SK-N-SH treated with all-trans-retinoic acid at 6 μM for 48 hours (cell line): ENCODE data around the gene HDAC4.
"Not testable (repeated sequence)": the region's sequence is repeated elsewhere in the genome, so short reads cannot be mapped to it uniquely, and the experiment has no call there.

ENCODE experiments used
- ATAC-seq: fragments of 200-7000 bp; cut with Tn5 transposase; 3 replicates; pipeline ENCODE4 v1.9.1; 2020; ENCODE audit warnings: mild to moderate bottlenecking, moderate library complexity
- ARNTL ChIP-seq: fragments of 450-650 bp; formaldehyde crosslinking; IDR thresholded peaks from 2 replicates; pipeline ENCODE4 v1.5.0; 2020; ENCODE audit warnings: low read depth, mild to moderate bottlenecking, moderate library complexity, borderline replicate concordance
- BACH2 ChIP-seq: fragments of 250-450 bp; sonication (Bioruptor Pico); IDR thresholded peaks from 2 replicates; pipeline ENCODE4 v1.9.0; 2021; ENCODE audit warnings: mild to moderate bottlenecking, borderline replicate concordance
- CSDC2 ChIP-seq: fragments of 250-450 bp; sonication (Bioruptor Pico); IDR thresholded peaks from 2 replicates; pipeline ENCODE4 v1.5.0; 2020; ENCODE audit warnings: mild to moderate bottlenecking, moderate library complexity
- CSRNP3 ChIP-seq: fragments of 250-450 bp; sonication (Bioruptor Pico); IDR thresholded peaks from 2 replicates; pipeline ENCODE4 v1.5.1; 2021; ENCODE audit warnings: mild to moderate bottlenecking, moderate library complexity
- ESRRG ChIP-seq: fragments of 250-450 bp; sonication (Bioruptor Pico); IDR thresholded peaks from 2 replicates; pipeline ENCODE4 v1.6.1; 2021; ENCODE audit warnings: mild to moderate bottlenecking
- GLIS3 ChIP-seq: fragments of 250-450 bp; sonication (Bioruptor Pico); IDR thresholded peaks from 2 replicates; pipeline ENCODE4 v1.5.0; 2020; ENCODE audit warnings: mild to moderate bottlenecking, moderate library complexity
- ISL1 ChIP-seq: fragments of 250-450 bp; sonication (Bioruptor Pico); IDR thresholded peaks from 2 replicates; pipeline ENCODE4 v2.1.2; 2022; ENCODE audit warnings: mild to moderate bottlenecking, moderate library complexity
- OSR1 ChIP-seq: fragments of 250-450 bp; sonication (Bioruptor Pico); IDR thresholded peaks from 2 replicates; pipeline ENCODE4 v1.8.0; 2022; ENCODE audit warnings: moderate library complexity, mild to moderate bottlenecking, inconsistent platforms
- PATZ1 ChIP-seq: fragments of 250-450 bp; sonication (Bioruptor Pico); IDR thresholded peaks from 2 replicates; pipeline ENCODE4 v1.8.0; 2020; ENCODE audit warnings: mild to moderate bottlenecking, moderate library complexity, borderline replicate concordance
- POU6F1 ChIP-seq: fragments of 250-450 bp; sonication (Bioruptor Pico); IDR thresholded peaks from 2 replicates; pipeline ENCODE4 v1.8.0; 2021; ENCODE audit warnings: low read depth, mild to moderate bottlenecking, moderate library complexity, borderline replicate concordance
- PPARA ChIP-seq: fragments of 250-450 bp; sonication (Bioruptor Pico); IDR thresholded peaks from 2 replicates; pipeline ENCODE4 v1.5.0; 2020; ENCODE audit warnings: mild to moderate bottlenecking, borderline replicate concordance
- SNAI2 ChIP-seq: fragments of 250-450 bp; sonication (Bioruptor Pico); IDR thresholded peaks from 2 replicates; pipeline ENCODE4 v1.5.0; 2020; ENCODE audit warnings: mild to moderate bottlenecking, moderate library complexity
- TCF4 ChIP-seq: fragments of 250-450 bp; sonication (Bioruptor Pico); IDR thresholded peaks from 2 replicates; pipeline ENCODE4 v1.8.0; 2021; ENCODE audit warnings: mild to moderate bottlenecking, moderate library complexity, borderline replicate concordance
- TOX ChIP-seq: fragments of 250-450 bp; sonication (Bioruptor Pico); IDR thresholded peaks from 2 replicates; pipeline ENCODE4 v1.8.0; 2021; ENCODE audit warnings: mild to moderate bottlenecking, moderate library complexity, borderline replicate concordance
- TSHZ2 ChIP-seq: fragments of 250-450 bp; sonication (Bioruptor Pico); IDR thresholded peaks from 2 replicates; pipeline ENCODE4 v1.5.0; 2020; ENCODE audit warnings: mild to moderate bottlenecking, moderate library complexity
- ZC3H10 ChIP-seq: fragments of 250-450 bp; sonication (Bioruptor Pico); IDR thresholded peaks from 2 replicates; pipeline ENCODE4 v1.5.1; 2021; ENCODE audit warnings: mild to moderate bottlenecking, moderate library complexity
- ZFP3 ChIP-seq: fragments of 250-450 bp; sonication (Bioruptor Pico); IDR thresholded peaks from 2 replicates; pipeline ENCODE4 v1.5.0; 2020; ENCODE audit warnings: mild to moderate bottlenecking, moderate library complexity
- ZFP30 ChIP-seq: fragments of 450-650 bp; formaldehyde crosslinking; IDR thresholded peaks from 2 replicates; pipeline ENCODE4 v1.5.0; 2022; ENCODE audit warnings: mild to moderate bottlenecking, moderate library complexity
- ZNF565 ChIP-seq: fragments of 450-650 bp; formaldehyde crosslinking; conservative IDR thresholded peaks from 2 replicates; pipeline ENCODE4 v1.5.0; 2020; ENCODE audit warnings: low read depth, mild to moderate bottlenecking, moderate library complexity
- ZNF70 ChIP-seq: fragments of 450-650 bp; formaldehyde crosslinking; IDR thresholded peaks from 2 replicates; pipeline ENCODE4 v1.5.0; 2020; ENCODE audit warnings: mild to moderate bottlenecking, moderate library complexity
- ZNF8 ChIP-seq: fragments of 450-650 bp; formaldehyde crosslinking; IDR thresholded peaks from 2 replicates; pipeline ENCODE4 v1.5.0; 2020; ENCODE audit warnings: mild to moderate bottlenecking, moderate library complexity

Gene HDAC4

GRCh38 chr2:239177325-239177724, 223.5 kb downstream of the HDAC4 start:
- TF ChIP-seq ZNF70 (CRISPR knock-in tag) (no peak), ZNF565 (no peak), OSR1 (CRISPR knock-in tag) (no peak), BACH2 (CRISPR knock-in tag) (no peak), ZFP30 (no peak), POU6F1 (no peak), TOX (no peak), GLIS3 (CRISPR knock-in tag) (no peak), ZFP3 (no peak), ESRRG (CRISPR knock-in tag) (no peak), PATZ1 (CRISPR knock-in tag) (no peak), TSHZ2 (CRISPR knock-in tag) (no peak), CSDC2 (CRISPR knock-in tag) (no peak), ARNTL (no peak)
- TF ChIP-seq, all 23 proteins: peak for 0
- ATAC-seq: no peak

GRCh38 chr2:239176138-239176803, 224.5 kb downstream of the HDAC4 start:
- ATAC-seq: not testable (repeated sequence)

GRCh38 chr2:239175181-239175580, 225.6 kb downstream of the HDAC4 start:
- TF ChIP-seq OSR1 (CRISPR knock-in tag) (no peak), ZNF8 (CRISPR knock-in tag) (no peak), PPARA (no peak), ISL1 (CRISPR knock-in tag) (no peak), ARNTL (no peak), SNAI2 (CRISPR knock-in tag) (no peak), ZC3H10 (no peak), POU6F1 (no peak), TCF4 (no peak), ZFP30 (no peak), CSDC2 (CRISPR knock-in tag) (no peak), ESRRG (CRISPR knock-in tag) (no peak), BACH2 (CRISPR knock-in tag) (no peak), ZNF565 (no peak), PATZ1 (CRISPR knock-in tag) (no peak), ZNF70 (CRISPR knock-in tag) (no peak), TOX (no peak), CSRNP3 (CRISPR knock-in tag) (no peak)
- no peak for ATAC-seq
